GM12891 (cell line): ENCODE results near the gene GTF2H2.
"Not testable (repeated sequence)": the region's sequence is repeated elsewhere in the genome, so short reads cannot be mapped to it uniquely, and the experiment has no call there.

ENCODE experiments used
- POLR2A ChIP-seq: IDR thresholded peaks from 2 replicates; pipeline ENCODE4 v1.6.1; 2011; ENCODE audit warnings: low read depth, low read length, control low read depth
- POLR2AphosphoS5 ChIP-seq: IDR thresholded peaks from 2 replicates; pipeline ENCODE4 v1.6.1; 2011; ENCODE audit warnings: low read depth, low read length, control low read depth
- SPI1 ChIP-seq: IDR thresholded peaks from 2 replicates; pipeline ENCODE4 v1.6.1; 2011; ENCODE audit warnings: low read depth, low read length, control low read depth

DNA sequence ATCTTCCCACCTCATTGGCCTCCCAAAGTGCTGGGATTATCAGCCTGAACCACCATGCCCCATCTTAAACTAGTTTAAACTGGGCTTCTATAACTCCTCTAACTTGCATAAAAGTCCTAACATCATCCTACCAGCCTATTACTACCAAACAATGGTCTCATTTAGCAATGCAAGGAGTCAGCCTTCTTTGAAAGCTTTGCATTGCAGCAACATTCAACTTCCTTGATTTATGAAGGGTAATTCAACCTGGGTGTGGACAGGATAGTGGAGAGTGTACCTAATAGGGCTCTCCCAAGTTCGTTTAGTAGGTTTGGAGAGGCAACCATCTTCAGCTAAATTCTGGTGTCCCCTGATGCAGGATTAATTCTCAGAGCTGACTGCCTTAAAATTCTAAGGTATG, 18.7 kb upstream of the GTF2H2 start:
- not testable (repeated sequence) for TF ChIP-seq POLR2A, SPI1, POLR2AphosphoS5
